GM12891 (cell line): ENCODE results near the gene CARD16.
"Not testable (repeated sequence)": the region's sequence is repeated elsewhere in the genome, so short reads cannot be mapped to it uniquely, and the experiment has no call there.

Source experiments
- PAX5 ChIP-seq: IDR thresholded peaks from 2 replicates; pipeline ENCODE4 v1.6.1; 2011; ENCODE audit warnings: low read length, moderate library complexity, mild to moderate bottlenecking; ENCODE audit not compliant: insufficient read depth, severe bottlenecking
- POLR2A ChIP-seq: IDR thresholded peaks from 2 replicates; pipeline ENCODE4 v1.6.1; 2011; ENCODE audit warnings: low read depth, low read length, control low read depth
- POLR2AphosphoS5 ChIP-seq: IDR thresholded peaks from 2 replicates; pipeline ENCODE4 v1.6.1; 2011; ENCODE audit warnings: low read depth, low read length, control low read depth
- POU2F2 ChIP-seq: IDR thresholded peaks from 2 replicates; pipeline ENCODE4 v1.6.1; 2011; ENCODE audit warnings: low read depth, mild to moderate bottlenecking, control low read depth, low read length, moderate library complexity
- TAF1 ChIP-seq: IDR thresholded peaks from 2 replicates; pipeline ENCODE4 v1.6.1; 2011; ENCODE audit warnings: low read depth, low read length, control low read depth

DNA sequence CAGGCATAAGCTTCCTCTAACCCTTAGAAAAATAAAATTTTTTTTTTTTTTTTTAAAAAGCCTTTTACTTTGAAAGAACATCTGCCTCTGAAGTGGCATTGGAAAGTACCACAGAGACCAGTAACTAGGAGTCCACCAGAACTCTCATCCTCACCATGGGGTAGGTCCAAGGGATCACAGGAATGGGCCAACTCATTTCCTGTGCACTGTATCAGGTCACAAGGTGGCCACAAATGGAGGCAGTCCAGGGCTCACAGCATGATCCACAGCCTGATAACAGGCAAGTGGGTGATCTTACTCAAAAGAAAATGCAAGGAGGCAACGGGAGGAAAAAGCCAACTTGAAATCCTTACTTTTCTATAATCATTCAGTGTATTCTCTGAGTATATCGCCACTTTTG is 24.6 kb upstream of the CARD16 start:
- not testable (repeated sequence) for TF ChIP-seq TAF1, POLR2A, POLR2AphosphoS5, PAX5, POU2F2
